NCI-H128 (cell line): ENCODE data around the gene SCLY.
"Not testable (repeated sequence)": the region's sequence is repeated elsewhere in the genome, so short reads cannot be mapped to it uniquely, and the experiment has no call there.

Source experiments
- DNase-seq: peaks from one replicate; lab custom pipeline; 2025; ENCODE audit not compliant: unreplicated experiment; lab: John Stamatoyannopoulos, UW

The SCLY gene

DNA sequence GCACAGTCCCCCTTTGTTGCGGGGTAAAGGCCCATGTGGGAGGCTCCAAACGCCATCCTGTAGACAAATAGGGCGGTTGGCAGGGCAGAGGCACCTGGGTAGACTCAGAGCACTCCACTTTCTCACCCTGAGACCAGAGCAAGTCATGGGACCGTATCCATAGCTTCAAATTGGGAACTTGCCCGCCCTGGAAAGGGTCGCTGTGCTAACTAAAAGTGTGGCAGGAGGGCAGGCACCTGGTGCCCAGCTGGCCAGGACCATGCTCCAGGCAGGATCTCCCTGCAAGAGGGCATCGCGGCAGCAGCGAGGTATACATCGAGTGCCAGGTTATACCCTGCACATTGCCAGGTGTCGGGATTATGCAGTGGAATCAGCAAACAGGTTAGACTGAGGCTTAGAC is 20.8 kb upstream of the SCLY start:
- DNase-seq = no peak

DNA sequence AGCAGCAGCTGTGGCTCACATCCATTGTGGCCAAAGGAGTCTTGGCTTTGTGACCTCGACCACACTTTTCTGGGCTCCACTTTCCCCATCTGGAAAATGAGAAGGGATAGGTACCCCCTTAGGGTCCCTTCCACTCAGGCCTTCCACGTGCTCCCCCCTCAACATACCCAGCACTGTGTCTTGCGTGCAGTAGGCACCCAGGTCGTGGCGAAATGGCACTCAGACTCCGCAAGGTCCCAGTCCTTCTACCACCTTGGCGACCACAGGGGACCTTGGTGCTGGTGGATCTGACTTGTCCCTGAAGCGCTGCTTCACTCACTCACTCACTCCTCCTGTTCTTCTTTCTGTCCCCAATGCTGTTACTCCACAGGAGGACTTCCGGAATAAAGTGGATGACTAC is 19.9 kb upstream of the SCLY start:
- DNase-seq = no peak

- no peak for DNase-seq
Measured at GRCh38 chr2:238042090-238042489, 18.7 kb upstream of the SCLY start.

DNA sequence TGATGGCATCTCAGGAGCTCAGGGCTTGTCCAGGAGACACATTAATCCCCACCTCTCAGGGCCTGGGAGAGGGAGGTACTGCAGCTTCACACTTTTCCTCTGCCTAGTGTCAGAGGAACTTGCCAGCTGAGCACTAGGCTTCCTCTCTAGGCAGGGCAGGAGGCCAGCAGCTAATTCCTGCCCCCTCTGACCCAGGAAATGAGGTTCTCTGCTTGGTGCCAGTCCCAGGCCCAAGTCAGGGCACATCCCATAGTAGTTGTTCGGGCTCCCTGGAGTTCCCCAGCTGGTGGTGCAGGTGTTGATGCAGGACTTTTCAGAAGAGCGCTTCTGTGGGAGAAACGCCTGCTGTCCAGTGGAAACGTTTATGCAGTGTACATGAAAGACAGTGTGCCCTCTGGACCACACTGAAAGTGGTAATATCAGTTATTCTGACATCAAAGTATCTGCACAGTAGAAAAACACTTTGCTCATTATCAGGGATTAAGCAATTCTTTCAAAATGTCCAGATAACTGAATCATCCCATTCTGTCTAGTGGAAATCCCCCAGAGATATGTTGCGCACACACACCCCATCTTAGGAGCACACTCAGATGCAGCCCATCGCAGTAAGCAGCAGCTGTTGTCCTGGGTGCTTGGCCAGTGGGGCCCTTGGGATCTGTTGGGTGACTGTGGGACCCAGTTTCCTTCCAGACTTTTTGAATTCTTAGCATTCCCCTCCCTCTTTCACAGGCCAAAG is 17.8 kb upstream of the SCLY start:
- no peak for DNase-seq

DNA sequence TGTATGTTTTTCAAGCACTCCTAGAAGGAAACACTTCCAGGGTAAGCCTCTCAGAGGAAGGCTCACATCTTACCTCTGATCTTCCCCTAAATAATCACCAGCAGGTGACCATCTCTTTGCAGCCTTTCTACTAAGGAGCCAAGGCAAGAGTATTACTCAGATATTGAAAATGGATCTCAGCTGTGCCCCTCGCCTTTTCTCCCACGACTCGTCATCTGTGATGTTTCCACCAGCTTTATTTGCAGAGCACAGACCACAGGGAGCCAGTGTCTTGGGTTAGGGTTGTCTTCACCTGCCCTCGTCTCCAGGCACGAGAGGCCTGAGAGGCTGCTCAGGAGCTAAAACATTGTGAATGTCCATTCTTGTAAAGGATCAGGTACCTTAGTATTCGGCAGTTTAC is 16.9 kb upstream of the SCLY start:
- no peak for DNase-seq

DNA sequence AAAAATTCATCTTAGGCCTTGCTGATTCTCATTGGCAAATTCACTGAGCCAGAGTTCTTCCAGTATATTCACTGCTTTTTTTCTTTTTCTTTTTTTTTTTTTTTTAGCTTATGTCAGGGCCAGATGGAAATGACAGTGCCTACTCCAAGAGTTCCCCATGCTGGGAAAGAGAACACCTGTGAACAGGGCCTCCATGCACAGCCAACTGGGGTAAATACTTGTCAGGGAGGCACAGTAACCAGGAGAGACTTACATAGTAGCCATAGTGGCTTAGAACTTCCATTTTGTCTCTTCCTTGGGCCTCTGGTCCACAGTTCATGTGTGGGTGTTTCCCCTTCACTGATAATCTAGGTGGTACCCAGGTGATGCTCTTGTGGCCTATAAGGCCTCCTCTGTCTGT is 15.2 kb upstream of the SCLY start:
- no peak for DNase-seq

GRCh38 chr2:238046725-238047270 is 14.0 kb upstream of the SCLY start:
- no peak for DNase-seq

- no peak for DNase-seq
Measured at GRCh38 chr2:238053191-238053776, 7.5 kb upstream of the SCLY start.

DNA sequence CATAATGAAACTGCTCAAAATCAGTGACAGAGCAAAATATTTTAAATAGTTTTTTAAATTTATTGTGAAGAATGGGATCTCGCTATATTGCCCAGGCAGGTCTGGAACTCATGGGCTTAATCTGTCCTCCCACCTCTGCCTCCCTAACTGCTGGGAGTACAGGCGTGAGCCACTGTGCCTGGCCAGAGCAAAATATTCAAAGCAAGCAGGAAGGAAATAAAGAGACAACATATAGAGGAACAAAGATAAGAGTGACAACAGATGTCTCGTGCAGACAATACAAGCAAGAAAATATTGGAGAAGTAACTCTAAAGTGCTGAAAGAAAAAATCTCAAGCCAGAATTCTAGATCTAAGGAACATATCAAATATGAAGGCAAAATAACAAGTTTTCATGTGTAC is 5.0 kb upstream of the SCLY start:
- DNase-seq = no peak

GRCh38 chr2:238057696-238058575 is 2.9 kb upstream of the SCLY start:
- DNase-seq = not testable (repeated sequence)

GRCh38 chr2:238059505-238059904 is 1.3 kb upstream of the SCLY start:
- no peak for DNase-seq

DNA sequence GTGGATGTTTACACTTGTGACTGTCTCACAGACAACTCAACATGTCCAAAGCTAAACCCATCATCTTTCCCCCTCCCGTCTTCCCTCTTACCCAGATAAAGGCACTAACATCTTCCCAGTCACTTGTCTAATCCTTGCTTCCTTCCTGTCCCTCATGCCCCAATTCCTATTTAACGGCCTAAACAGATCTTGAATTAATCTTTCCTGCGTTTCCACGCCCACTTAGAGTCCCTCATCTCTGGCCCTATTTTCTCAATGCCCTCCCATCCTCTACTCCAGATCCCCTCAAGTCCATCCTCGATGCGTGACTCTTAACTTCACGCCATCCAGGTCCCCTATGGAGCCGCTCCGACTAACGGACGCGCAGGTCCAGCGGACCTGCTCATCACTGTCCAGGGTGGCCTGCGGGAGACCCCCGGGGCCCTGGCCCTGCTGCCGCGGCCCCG is 682 bp upstream of the SCLY start:
- DNase-seq = no peak

GRCh38 chr2:238061315-238062202 is 758 bp downstream of the SCLY start:
- no peak for DNase-seq

DNA sequence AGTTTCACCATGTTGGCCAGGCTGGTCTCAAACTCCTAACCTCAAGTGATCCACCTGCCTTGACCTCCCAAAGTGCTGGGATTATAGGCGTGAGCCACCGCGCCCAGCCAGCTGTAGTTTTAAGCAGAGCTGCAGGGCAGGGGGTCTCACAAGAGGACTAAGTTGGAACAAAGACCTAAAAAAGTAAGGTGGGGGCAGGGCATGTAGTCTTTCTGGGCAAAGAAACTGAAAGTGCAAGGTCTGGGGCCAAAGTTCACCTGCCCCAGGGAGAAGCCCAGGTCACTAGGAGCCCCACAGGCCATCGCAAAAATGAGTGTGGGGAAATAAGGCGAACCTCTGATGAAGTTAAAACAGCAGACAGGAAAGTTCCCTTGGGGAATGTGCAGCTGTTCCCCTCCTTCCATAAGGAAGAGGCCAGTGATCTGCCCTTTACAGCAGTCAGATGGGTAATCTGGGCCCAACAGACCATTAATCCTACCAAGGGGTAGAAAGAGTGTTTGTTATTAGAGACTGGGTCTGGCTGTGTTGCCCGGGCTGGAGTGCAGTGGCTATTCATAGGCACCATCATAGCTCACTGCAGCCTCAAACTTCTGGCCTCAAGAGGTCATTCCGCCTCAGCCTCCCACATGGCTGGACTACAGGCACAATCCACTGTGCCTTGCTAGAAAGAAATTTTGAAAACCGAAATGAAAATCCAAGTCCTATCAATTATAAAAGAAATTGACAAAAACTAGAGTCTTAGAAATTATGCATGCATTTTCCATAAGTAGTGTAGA is 2.8 kb downstream of the SCLY start:
- no peak for DNase-seq

GRCh38 chr2:238064376-238064775 is 3.6 kb downstream of the SCLY start:
- DNase-seq = no peak

- DNase-seq = no peak
Measured at GRCh38 chr2:238065071-238065846, 4.5 kb downstream of the SCLY start.

DNA sequence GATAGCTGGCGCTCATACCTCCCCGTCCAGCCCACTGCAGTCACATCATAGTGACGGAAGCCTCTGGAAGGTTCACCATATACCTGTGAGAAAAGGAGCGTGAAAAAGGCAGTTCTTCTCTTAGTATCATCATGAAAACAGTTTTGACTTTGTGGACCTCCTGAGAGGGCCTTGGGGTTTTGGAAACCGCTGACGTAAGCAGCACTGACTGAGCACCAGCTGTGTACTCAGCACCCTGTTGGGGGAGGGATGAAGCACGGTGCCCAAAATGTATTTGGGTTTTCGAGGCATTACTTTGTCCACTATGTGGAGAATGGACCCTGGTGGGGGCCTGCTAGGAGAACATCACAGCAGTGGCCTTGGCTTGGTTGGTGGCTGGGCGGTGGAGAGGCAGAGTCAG is 5.4 kb downstream of the SCLY start:
- DNase-seq = no peak

DNA sequence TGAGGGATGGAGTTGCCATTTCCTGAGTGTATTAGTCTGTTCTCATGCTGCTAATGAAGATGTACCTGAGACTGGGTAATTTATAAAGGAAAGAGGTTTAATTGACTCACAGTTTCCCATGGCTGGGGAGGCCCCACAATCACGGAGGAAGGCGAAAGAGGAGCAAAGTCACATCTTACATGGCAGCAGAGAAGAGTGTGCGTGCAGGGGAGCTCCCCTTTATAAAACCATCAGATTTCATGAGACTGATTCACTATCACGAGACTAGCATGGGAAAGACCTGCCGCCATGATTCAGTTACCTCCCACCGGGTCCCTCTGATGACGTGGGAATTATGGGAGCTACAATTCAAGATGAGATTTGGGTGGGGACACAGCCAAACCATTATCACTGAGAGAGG is 5.9 kb downstream of the SCLY start:
- not testable (repeated sequence) for DNase-seq

DNA sequence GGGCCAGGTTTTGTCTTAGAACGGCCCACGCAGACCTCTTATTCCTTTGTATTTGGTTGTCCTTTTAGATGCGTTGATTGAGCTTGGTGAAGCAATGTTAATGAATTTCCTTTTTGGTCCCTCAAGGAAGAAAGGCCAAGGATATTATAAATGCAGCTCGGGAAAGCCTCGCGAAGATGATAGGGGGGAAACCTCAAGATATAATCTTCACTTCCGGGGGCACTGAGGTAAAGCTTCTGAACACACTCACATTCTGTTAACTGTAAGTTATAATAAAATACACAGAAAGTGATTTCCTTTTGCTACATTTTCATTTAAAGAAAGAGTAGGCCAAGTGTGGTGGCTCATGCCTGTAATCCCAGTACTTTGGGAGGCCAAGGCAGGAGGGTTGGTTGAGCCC is 7.1 kb downstream of the SCLY start:
- no peak for DNase-seq
